Stimulated activated CD4-positive, alpha-beta T cell treated with anti-CD3 and anti-CD28 coated beads, Interleukin-2, amount 100 ng/mL, for 48 hours (primary cell): ENCODE results near the gene CCN5.
A peak's percentile ranks its signal among the peaks of the same experiment; 100 is the strongest.

Experiments used
- DNase-seq, 2 donors: peaks; one replicate each; pipeline ENCODE4 v3.0.0-alpha.2; 2020

Gene CCN5

DNA sequence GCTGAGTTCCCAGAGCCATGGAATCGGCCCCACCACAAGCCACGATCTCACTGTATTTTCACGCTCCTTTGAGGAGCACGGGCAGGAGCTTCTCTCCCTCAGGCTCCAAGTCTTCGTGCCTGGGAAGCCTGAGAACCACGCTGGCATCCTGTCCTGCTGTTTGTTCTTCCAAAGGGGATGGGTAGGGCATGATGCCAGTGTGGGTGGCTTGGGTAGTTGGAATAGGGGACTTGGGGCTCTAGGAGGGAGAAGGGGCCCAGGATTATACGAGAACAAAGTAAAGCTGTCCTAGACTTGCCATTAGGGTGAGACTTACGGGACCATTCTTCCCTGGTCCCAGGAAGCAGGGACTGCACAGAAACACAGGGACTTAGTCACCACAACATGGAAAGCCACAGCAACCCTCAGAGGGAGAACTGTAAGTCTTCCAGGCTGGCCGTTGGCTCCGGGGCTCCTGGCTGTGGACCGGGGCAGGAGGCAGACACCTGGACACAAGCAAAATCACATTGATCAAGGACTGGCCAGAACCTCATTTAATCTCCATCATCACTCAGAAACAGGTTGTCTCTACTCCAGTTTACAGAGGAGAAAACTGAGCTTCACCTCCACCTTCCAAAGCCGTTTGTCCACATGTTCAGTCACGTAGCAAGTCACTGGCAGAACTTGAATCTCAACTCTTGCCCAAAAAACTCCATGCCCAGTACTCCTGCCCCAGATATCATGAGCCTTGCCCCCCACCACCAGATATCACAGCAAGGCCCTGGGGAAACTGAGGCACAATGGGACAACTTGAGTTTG, 1.3 kb downstream of the CCN5 start:
- no peak for DNase-seq

GRCh38 chr20:44717986-44718385, 2.8 kb downstream of the CCN5 start:
- DNase-seq = no peak

DNA sequence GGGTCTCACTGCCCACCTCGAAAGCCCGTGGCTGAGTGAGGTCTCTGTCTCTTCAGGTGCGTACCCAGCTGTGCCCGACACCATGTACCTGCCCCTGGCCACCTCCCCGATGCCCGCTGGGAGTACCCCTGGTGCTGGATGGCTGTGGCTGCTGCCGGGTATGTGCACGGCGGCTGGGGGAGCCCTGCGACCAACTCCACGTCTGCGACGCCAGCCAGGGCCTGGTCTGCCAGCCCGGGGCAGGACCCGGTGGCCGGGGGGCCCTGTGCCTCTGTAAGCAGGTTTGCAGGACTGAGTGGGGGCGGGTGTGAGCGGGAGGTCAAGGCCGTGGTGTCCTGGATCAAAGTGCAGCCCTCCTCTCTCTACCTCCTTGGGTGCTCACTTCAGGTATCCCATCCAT, 4.7 kb downstream of the CCN5 start:
- no peak for DNase-seq

DNA sequence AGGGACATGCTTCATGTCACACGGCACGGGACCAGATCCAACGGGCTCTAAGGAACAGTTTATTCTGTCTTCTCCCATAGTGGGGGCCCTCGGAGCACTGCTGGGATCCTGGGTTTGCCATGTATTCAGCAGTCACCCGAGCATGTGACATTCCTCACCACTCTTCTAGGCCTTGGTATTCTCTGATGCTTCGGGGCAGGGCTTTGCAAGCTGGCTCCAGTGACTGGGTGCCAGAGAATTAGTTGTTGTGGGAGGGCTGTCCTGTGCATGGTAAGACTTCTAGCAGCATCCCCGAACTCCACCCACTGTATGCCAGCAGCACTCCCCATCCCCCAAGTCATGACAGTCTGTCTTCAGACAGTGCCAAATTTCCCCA, 5.4 kb downstream of the CCN5 start:
- no peak for DNase-seq

- DNase-seq = no peak
These were observed 6.0 kb downstream of the CCN5 start for GRCh38 chr20:44720997-44721784.

GRCh38 chr20:44721785-44722054, 6.6 kb downstream of the CCN5 start:
- DNase-seq = no peak

GRCh38 chr20:44722990-44723389, 7.8 kb downstream of the CCN5 start:
- DNase-seq = no peak

DNA sequence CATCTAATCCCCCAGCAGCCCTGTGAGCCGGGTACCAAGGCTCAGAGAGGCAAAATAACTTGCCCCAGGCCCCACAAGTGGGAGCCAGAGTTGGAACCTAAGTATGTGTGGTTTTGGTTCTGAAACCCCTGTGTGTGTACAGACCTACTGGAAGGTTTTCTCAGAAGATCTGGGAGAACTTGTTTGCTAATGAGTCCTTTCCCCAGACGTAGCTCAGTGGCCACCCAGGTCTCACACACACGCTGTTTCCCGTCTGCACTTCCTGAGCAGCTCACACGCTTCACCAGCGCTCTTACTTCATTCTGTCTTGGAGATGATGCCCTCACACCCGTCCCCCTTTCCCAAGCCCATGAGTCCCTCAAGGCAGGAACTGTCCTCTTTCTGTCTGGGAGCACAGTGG, 8.2 kb downstream of the CCN5 start:
- no peak for DNase-seq

DNA sequence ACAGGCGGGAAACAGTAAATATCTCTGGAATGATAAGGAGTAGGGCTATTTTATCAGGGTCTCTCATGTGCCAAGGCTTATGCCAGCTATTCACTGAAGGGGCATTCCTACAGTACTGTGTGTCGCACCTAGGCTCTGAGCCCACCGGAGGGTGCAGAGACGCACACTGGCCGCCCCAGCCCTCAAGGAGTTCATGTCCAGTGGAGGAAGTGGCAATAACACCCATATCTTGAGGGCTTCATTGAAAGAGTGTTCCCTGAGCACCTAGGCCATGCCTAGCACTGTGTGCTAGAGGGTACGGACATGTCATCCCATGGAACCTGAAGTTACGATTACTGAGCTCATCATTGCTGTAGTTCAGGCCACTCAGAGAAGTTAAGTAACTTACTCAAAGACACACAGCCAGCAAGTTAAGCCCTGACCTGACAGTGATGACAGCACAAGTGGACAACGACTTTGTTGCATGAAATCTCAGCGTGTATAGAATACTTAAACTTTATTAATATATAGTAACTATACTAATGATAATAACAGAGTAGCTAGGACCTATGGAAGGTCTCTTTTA, 8.7 kb downstream of the CCN5 start:
- no peak for DNase-seq

- no peak for DNase-seq
These were observed 9.4 kb downstream of the CCN5 start for GRCh38 chr20:44724423-44725091.

DNA sequence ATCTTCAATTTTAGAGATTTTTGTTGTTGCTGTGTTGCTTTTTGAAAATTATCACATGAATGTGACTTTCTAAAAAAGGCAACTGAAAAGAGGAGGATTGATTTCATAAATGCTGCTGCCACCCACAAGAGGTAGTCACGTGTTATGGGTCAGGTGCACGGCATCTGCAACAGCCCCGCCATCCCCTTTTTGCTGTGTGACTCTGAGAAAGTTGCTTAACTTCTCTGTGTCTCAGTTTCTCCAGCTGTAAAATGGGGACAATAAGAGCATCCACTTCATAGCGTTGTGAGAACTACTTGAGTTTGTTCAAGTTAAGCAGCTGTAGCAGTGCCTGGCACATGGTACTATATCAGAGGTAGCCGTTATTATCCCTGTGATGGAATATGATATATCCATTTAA, 10.7 kb downstream of the CCN5 start:
- DNase-seq = no peak

DNA sequence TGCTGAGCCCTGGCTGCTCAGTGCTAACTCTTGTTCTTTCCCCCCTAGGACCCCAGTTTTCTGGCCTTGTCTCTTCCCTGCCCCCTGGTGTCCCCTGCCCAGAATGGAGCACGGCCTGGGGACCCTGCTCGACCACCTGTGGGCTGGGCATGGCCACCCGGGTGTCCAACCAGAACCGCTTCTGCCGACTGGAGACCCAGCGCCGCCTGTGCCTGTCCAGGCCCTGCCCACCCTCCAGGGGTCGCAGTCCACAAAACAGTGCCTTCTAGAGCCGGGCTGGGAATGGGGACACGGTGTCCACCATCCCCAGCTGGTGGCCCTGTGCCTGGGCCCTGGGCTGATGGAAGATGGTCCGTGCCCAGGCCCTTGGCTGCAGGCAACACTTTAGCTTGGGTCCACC, 11.9 kb downstream of the CCN5 start:
- no peak for DNase-seq

DNA sequence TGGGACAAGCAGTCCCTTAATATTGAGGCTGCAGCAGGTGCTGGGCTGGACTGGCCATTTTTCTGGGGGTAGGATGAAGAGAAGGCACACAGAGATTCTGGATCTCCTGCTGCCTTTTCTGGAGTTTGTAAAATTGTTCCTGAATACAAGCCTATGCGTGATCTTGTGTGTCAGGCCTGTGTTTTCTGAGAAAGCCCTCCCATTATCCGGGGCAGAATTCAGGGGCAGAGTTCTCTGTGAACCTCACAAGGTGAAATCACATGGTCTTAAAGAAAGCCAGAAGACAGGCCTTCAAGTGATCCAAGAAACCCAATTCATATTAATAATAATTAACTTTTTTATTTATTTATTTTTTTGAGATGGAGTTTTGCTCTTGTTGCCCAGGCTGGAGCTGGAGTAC, 12.5 kb downstream of the CCN5 start:
- DNase-seq = no peak

DNA sequence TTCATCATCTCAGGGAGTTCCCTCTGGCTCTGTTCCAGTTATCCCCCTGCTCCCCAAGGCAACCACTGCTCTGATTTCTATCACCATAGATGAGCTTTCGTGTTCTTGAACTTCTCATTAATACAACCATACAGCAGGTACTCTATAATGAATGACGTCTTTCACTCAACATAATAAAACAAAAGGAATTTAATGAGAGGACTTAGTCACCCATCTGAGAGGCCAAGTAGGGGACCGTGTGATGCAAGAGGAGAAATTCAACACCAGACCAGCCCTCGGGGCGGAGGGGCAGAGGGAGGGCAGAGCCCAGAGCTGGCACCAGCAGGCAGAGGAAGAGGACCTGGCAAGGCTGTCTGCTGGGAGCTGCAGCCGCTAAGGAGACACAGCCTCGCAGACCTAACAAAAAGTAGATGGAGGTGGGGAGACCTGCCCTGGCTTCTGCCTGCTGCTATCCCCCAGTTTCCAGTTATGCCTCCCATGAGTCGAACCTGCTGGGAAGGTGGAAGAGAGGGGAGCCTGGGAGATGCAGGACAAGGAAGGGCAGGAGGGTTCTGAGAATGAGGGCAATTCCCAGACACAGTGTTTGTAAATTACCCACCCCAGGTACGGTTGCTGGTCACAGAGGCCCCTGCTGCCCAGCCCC, 13.8 kb downstream of the CCN5 start:
- DNase-seq = no peak

GRCh38 chr20:44730441-44730840, 15.3 kb downstream of the CCN5 start:
- no peak for DNase-seq

- no peak for DNase-seq
These were observed 16.5 kb downstream of the CCN5 start for GRCh38 chr20:44731657-44732056.

DNA sequence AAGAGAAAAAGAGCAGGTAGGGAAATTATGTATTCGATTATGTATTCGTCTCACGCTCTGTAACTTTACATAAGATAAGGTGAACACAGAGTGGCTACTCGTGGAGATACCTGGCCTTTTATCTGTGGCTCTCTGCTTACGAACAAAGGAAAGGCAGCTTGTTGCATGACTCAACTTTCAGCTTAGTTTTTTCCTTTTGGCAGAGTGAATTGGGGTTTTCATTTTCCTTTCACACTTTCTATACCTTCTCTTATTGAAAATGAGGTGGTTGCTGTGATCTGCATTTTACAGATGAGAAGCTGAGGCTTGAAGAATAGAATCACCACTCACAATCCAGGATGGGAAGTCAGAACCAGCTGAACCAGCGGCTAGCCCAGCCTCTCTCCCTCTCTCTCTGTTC, 17.2 kb downstream of the CCN5 start:
- DNase-seq = no peak

GRCh38 chr20:44733341-44734069, 18.3 kb downstream of the CCN5 start:
- DNase-seq = peak; percentile 48 to 59

DNA sequence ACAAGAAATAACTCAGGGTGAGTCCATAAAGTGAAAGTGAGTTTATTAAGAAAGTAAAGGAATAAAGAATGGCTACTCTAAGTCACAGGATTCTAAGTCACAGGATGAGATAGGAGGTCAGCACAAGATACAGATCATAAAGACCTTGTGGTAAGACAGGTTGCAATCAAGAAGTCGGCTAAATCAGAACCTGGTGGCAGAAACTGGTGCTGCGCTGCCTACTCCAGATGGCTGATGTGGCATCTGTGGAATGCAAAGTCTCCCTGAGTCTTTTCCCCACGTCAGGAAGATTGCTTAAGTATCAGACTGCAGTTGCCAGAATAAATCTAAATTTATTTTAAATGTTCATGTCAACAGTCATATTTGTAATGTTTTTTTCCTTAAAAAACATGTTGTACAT, 19.8 kb downstream of the CCN5 start:
- DNase-seq = no peak

DNA sequence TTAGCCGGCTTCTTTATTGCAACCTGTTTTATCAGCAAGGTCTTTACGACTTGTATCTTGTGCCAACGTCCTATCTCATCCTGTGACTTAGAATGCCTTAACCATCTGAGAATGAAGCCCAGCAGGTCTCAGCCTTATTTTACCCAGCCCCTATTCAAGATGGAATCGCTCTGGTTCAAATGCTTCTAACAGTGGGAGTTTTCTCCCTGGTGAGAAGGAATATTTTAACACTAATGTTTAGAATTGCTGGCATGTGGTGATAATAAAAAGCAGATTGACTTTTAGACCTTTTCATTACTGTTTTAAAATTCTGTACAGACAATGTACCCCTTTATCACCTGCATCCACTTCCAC, 20.6 kb downstream of the CCN5 start:
- DNase-seq = no peak

- DNase-seq = no peak
These were observed 21.2 kb downstream of the CCN5 start for GRCh38 chr20:44736170-44737021.

DNA sequence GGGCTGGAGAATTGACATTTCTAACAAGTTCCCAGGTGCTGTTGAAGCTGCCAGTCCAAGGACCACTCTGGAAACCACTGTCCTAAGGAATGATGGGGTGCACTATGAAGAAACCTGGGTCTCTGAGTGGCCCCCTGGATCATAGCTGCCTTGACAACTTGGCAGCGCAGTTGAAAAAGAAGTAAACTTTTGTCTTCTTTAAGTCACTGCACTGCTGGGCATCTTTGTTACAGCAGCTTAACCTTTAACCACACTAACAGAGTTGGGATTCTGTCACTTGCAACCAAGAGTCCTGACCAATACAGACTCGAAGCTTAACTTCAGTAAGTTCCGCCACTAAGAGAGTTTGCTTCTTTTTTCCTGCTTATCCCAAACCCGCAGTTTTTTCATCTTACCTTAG, 21.9 kb downstream of the CCN5 start:
- DNase-seq = no peak
